ENCODE data around the gene DGKD.

The DGKD gene

DNA sequence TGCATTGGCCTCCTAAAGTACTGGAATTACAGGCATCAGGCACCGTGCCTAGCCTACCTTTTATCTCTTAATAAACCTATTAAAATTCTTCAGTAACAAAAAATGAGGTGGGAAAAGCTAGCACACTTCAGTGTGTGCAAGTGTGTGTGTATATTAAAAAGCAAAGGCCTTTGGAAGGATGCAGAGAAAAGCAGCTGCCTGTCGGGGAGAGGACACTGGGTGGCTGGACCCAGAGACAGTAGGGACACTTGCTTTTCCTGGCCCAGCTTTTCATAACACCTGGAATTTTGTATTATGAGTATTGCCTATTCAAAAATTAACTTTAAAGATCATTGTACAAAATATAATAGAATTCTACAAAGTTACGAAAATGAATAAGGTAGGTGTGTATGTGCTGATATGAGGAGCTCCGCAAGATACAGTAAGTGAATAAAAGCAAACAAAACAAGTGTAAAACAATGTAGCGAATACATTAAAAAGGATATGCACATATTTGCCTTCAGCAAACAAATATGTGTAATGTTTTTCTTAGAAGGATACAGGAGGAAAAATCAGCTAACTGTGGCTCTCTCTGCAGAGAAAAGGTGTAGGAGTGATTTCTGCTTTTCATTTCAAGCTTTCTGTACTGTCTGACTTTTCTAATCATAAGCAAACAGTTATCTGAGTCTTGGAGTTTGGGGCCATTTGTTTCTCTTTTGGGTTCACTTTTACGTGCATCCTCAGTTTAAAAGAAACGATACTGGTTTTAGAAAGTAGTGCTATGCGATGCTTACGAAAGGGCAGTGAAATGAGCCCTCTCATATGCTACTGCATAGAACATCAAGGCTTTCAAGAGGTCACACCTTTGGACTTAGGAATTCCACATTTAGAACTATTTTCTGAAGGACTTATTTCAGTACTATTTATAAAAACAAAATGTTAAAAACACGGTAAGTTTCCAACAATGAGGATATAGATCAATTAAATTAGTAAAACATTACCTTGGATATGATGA lies 141.5 kb downstream of the DGKD start:
- Histone ChIP-seq H3K79me2 (ENCODE audit: insufficient read depth, low read depth) (no peaks in the 10 kb centered on the region), H3K27me3 (ENCODE audit: insufficient read depth, low read depth) (no peaks in the 10 kb centered on the region), H3K4me1 (ENCODE audit: low read depth, poor library complexity, severe bottlenecking) (no peaks in the 10 kb centered on the region), H2AFZ (ENCODE audit: low read depth) (no peak overlapping the region), H3K4me2 (no peak overlapping the region), H3K27ac (no peak overlapping the region), H3K9ac (no peak overlapping the region), H3K36me3 (ENCODE audit: insufficient read depth) (no peaks in the 10 kb centered on the region), H4K20me1 (ENCODE audit: insufficient read depth) (no peaks in the 10 kb centered on the region), H3K4me3 (IDR thresholded peaks at IDR 0.05; ENCODE audit: insufficient read depth, low read depth, low read length) (no peak overlapping the region)
- TF ChIP-seq, protein P1, sequence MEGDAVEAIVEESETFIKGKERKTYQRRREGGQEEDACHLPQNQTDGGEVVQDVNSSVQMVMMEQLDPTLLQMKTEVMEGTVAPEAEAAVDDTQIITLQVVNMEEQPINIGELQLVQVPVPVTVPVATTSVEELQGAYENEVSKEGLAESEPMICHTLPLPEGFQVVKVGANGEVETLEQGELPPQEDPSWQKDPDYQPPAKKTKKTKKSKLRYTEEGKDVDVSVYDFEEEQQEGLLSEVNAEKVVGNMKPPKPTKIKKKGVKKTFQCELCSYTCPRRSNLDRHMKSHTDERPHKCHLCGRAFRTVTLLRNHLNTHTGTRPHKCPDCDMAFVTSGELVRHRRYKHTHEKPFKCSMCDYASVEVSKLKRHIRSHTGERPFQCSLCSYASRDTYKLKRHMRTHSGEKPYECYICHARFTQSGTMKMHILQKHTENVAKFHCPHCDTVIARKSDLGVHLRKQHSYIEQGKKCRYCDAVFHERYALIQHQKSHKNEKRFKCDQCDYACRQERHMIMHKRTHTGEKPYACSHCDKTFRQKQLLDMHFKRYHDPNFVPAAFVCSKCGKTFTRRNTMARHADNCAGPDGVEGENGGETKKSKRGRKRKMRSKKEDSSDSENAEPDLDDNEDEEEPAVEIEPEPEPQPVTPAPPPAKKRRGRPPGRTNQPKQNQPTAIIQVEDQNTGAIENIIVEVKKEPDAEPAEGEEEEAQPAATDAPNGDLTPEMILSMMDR (conservative IDR thresholded peaks at IDR 0.05; ENCODE audit: low read depth, low read length): no peak

DNA sequence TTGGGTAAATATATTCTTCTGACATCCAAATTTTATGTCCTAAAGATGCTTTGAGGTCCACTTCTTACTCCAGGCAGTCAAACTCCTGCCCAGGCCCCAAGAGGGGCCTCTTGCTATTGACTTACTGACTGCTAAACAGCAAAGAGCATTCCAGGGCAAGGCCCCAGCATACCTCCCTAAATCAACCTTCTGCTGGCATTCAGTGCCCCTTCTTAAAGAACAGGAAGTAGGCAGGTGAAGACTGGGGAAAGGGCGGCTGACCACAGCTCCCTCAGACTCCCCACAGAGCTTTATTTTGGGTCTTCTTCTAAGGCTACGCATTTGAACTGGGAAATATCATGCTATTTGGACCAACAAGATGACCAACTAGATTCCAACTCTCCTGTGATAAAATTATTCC lies 143.4 kb downstream of the DGKD start:
- Histone ChIP-seq H3K36me3 (ENCODE audit: insufficient read depth) (no peaks in the 10 kb centered on the region), H3K4me3 (IDR thresholded peaks at IDR 0.05; ENCODE audit: insufficient read depth, low read depth, low read length) (no peak overlapping the region), H3K79me2 (ENCODE audit: insufficient read depth, low read depth) (no peaks in the 10 kb centered on the region), H2AFZ (ENCODE audit: low read depth) (no peak overlapping the region), H3K27ac (no peak overlapping the region), H3K27me3 (ENCODE audit: insufficient read depth, low read depth) (no peaks in the 10 kb centered on the region), H3K9ac (no peak overlapping the region), H4K20me1 (ENCODE audit: insufficient read depth) (no peaks in the 10 kb centered on the region), H3K4me2 (no peak overlapping the region), H3K4me1 (ENCODE audit: low read depth, poor library complexity, severe bottlenecking) (no peaks in the 10 kb centered on the region)
- TF ChIP-seq, protein P1 (conservative IDR thresholded peaks at IDR 0.05; ENCODE audit: low read depth, low read length): no peak

DNA sequence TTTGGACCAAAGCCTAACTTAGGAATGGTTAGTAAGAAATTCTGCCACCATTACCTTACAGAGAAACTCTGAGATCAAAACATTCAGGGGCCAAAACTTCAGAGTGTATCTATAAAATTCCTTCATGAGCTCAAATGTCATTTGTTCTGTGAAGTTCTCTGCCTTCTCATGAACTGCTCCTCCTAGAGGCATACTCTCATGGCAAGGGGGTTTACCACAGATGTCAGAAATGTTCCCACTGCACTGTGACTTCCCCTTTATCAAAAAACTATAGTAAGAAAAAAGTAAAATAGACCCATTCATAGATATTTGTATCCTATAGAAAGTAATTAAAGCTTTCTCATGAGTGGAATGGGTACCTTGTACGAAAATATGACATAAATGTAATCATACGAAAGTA lies 143.8 kb downstream of the DGKD start:
- H4K20me1 ChIP-seq (ENCODE audit: insufficient read depth): no peaks in the 10 kb centered on the region
- no peak overlapping the region for H2AFZ ChIP-seq (ENCODE audit: low read depth)
- no peak overlapping the region for H3K27ac ChIP-seq
- no peak overlapping the region for H3K4me3 ChIP-seq (IDR thresholded peaks at IDR 0.05; ENCODE audit: insufficient read depth, low read depth, low read length)
- H3K27me3 ChIP-seq (ENCODE audit: insufficient read depth, low read depth): no peaks in the 10 kb centered on the region
- H3K9ac ChIP-seq: no peak overlapping the region
- no peaks in the 10 kb centered on the region for H3K79me2 ChIP-seq (ENCODE audit: insufficient read depth, low read depth)
- H3K36me3 ChIP-seq (ENCODE audit: insufficient read depth): no peaks in the 10 kb centered on the region
- H3K4me1 ChIP-seq (ENCODE audit: low read depth, poor library complexity, severe bottlenecking): no peaks in the 10 kb centered on the region
- TF ChIP-seq, protein P1 (conservative IDR thresholded peaks at IDR 0.05; ENCODE audit: low read depth, low read length): no peak
- H3K4me2 ChIP-seq: no peak overlapping the region

DNA sequence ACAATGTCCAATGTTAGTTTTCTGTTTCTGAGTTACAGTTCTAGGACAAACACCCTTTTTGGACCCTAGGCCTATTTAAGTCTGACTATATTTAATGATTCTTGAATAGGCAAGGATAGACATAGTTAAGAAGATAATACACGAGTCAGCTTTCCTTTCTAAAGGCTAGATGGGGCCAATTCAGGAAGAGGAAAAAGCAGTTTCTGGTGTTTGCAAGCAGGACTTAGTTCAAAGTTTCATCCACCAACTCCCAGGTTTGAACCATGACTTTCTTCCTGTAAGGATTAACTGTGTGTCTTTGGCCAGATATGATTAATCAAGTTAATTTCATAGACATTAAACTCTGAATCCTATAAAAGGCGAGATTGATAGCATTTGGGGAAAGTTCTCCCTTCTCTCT lies 145.6 kb downstream of the DGKD start:
- TF ChIP-seq, protein P1 (conservative IDR thresholded peaks at IDR 0.05; ENCODE audit: low read depth, low read length): no peak
- Histone ChIP-seq H3K27ac (no peak overlapping the region), H3K36me3 (ENCODE audit: insufficient read depth) (no peaks in the 10 kb centered on the region), H3K4me3 (IDR thresholded peaks at IDR 0.05; ENCODE audit: insufficient read depth, low read depth, low read length) (no peak overlapping the region), H3K4me2 (no peak overlapping the region), H3K9ac (no peak overlapping the region), H4K20me1 (ENCODE audit: insufficient read depth) (no peaks in the 10 kb centered on the region), H3K79me2 (ENCODE audit: insufficient read depth, low read depth) (no peaks in the 10 kb centered on the region), H2AFZ (ENCODE audit: low read depth) (no peak overlapping the region), H3K27me3 (ENCODE audit: insufficient read depth, low read depth) (no peaks in the 10 kb centered on the region), H3K4me1 (ENCODE audit: low read depth, poor library complexity, severe bottlenecking) (no peaks in the 10 kb centered on the region)

Data from KMS-11 (cell line).